DND-41 (cell line): ENCODE data around the gene ZNF740.

ENCODE experiments used
- CTCF ChIP-seq: IDR thresholded peaks from 2 replicates; pipeline ENCODE4 v1.5.1; 2012; ENCODE audit warnings: borderline replicate concordance, low read length, moderate library complexity, mild to moderate bottlenecking; ENCODE audit not compliant: poor library complexity, severe bottlenecking; ENCODE audit errors: extremely low read depth
- EZH2 ChIP-seq: IDR thresholded peaks from 3 replicates; pipeline ENCODE4 v1.6.1; 2012; ENCODE audit warnings: borderline replicate concordance, low read depth, mild to moderate bottlenecking, moderate library complexity, low read length, inconsistent platforms; ENCODE audit not compliant: severe bottlenecking

DNA sequence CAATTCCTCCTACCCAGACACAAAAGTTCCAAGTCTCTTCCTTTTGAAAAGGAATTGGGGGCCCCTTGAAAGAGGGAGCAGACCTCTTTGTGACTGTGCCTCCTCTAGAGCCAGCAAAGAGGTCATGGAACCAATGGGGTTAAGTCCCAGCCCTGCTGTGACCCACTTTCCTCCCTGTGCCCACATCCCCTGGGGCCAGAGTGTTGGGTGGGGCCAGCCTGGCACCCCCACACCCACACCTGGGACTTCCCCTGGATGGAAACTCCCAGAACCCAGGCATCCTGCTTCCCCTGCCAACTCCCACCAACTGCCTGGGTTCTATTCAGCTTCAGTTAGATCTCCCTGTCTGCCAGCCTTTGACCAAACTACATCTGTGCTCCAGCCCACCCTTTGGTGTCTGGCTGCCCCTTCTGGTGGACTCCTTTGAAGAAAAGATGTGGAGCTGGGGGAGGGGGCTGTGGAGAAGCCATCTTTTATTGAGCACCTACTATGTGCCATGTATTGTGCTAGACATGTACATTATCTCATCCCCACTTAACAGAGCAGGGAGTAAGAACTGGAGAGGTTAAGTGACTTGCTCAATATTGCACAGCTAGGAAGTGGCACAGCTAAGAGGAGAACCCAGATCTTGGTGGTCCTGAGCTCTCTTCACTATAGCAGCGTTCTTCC is 56.1 kb downstream of the ZNF740 start:
- TF ChIP-seq CTCF (no peak), EZH2 (no peak)
